IPS-NIHi7 (cell line): ENCODE measurements around the gene MAP3K5.
"Not testable (repeated sequence)": the region's sequence is repeated elsewhere in the genome, so short reads cannot be mapped to it uniquely, and the experiment has no call there.

Source experiments
- DNase-seq: peaks from one replicate; pipeline ENCODE4 v3.0.0; 2012; ENCODE audit warnings: mixed read lengths; ENCODE audit errors: extremely low spot score

The MAP3K5 gene

DNA sequence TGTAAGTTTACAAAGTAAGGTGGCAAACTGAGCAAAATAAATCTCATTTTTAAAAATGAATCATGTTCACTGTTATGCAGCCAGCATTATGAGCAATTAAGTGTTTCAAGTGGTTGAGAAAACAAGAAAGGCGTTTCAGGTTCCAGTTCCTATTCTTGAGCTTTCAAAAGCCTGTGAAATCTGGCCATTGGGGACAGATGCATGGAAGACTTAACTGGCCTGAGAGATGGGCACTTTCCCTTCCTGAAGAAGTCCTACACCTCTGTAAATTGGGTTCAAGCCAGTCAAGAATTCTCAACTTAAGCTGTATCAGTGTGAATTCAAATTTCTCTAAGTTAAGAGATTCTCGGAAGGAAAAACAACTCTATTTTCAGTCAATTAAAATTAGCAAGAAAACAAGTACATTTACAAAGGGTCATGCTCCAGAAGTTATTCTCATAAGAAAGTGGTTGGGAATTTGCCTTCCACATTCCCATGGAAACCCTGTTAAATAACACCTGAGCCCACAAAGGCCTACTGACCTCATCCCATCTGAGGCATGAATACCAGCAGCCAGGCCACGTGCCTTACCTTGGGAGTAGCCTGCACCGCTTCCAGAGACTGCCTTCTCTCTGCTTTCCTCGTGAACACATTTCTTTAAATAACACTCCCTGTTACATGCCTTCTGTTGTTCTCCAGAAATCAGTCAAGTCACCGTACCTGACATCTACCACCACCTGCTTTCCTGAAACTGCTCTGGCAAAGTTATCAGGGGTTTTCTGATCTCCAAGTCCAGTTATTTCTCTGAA, 19.4 kb downstream of the MAP3K5 start:
- DNase-seq: peak; percentile 51

DNA sequence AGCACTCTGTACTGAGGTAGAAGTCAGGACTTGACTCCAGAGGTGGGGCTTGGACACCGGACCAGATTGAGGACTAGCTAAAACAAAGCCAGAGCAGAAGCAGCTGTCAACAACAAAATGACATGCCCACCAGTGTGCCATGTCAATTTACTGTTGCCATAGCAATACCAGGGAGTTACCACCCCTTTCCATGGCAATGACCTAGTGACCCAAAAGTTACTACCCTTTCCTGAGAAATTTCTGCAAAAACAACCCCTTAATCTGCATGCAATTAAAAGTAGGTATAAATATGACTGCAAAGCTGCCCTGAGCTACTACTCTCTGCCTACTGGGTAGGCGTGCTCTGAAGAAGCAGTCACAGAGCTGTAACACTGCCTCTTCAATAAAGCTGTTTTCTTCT, 21.0 kb downstream of the MAP3K5 start:
- no peak for DNase-seq

DNA sequence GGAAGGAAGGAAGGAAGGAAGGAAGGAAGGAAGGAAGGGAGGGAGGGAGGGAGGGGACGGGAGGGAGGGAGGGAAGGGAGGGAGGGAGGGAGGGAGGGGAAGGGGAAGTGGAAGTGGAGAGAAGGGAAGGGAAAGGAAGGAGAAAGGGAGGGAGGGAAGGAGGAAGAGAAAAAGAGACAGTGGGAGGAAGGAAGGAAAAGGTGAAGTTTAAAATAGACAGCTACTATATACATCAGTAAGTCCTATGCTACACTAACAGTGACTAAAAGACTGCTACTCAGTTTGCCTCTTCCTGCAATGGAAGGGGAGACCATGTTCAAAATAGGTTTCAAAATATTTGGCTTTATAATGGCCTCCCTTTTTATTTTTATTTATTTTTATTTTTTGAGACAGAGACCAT, 22.5 kb downstream of the MAP3K5 start:
- no peak for DNase-seq

DNA sequence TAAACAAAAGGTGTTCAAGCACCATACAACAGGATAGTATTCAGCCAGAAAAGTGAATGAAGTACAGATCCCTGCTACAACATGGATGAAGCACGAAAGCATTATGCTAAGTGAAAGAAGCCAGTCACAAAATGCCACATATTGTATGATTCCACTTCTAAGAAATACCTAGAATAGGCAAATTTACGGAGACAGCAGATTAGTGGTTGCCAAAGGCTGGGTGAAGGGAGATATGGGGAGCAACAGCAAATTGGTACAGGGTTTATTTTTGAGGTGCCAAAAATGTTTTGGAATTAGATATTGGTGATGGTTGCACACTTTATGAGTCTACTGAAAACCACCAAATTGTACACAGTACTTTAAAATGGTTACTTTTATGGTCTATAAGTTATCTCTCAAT, 23.2 kb downstream of the MAP3K5 start:
- no peak for DNase-seq

DNA sequence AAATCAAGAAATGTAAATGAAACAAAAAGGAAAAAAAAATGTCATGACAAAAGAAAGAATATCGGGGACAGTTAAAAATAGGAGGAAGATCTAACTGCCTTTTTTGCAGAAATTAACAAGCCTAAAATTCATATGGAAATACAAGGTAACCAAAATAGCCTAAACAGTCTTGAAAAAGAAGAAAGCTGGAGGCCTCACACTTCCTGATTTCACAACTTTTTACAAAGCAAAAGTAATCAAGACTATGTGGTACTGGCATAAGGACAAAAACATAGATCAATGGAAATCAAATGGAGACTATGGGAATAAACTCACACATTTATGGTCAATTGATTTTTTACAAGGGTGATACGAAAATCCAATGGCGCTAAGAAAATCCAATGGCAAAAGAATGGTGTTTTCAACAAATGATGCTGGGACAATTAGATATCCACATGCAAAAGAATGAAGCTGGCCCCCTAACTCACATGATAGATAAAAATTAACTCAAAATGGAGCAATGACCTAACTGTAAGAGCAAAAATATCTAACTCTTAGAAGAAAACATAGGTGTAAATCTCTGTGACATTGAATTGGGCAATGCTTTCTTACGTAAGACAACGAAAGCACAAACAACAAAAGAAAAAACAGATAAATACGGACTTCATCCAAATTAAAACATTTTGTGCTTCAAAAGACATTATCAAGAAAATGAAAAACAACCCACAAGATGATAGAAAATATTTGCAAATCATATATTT, 24.5 kb downstream of the MAP3K5 start:
- DNase-seq: no peak

DNA sequence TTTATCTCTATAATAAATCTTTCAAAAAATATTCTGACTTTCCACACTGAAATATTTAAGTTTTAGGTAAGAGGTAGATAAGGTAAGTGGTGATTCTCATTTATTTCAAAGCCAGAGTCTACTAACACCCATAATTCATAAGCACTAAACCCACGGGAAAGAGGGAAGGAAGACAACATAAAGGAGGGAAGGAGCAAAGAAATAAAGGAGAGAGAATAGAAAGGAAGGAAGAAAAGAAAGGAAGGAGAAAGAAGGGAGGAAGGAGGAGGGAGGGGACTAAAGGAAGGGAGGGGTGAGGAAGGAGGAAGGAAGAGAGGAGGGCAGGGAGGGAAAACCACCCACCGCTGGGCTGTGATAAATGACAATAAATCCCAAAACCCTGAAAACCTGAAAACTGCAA, 25.2 kb downstream of the MAP3K5 start:
- DNase-seq: no peak

DNA sequence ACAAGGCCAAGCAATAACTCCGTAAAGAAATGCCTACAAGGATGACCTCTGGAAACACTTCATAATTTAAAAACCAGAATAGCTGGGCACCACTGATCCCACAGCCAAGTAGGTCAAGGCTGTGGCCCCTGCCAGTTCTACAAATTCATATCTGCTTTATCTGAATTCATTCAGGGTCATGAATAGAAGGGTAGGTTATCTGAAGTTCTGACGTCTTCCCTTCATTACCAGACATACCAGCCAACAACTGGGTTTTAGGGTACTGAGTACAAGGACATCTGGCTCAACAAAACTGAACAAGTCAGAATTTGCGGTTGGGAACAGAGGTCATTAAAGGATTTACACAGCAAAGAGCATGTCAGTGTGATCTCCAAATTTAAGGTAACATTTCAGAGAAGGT, 26.0 kb downstream of the MAP3K5 start:
- DNase-seq: no peak

DNA sequence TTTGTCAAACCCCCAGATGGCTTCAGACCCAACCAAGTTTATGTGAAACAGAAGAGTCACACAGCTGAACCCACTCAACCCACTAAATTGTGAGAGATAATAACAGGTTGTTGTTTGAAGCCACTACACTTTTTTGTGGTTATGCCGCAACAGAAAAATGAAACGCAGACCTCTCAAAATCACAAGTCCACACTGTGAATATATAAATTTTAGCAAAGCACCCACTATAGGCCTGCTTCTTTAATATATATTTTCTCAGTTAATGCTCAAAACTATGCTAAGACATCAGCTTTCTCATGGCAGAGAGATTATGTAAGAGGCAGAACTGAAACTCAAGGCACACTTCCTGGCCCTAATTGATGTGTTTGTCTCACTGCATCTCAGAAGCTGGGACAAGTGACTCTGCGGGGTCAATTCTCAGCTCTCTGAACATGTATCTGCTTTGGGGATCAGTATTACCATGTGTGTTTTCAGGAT, 27.7 kb downstream of the MAP3K5 start:
- no peak for DNase-seq

DNA sequence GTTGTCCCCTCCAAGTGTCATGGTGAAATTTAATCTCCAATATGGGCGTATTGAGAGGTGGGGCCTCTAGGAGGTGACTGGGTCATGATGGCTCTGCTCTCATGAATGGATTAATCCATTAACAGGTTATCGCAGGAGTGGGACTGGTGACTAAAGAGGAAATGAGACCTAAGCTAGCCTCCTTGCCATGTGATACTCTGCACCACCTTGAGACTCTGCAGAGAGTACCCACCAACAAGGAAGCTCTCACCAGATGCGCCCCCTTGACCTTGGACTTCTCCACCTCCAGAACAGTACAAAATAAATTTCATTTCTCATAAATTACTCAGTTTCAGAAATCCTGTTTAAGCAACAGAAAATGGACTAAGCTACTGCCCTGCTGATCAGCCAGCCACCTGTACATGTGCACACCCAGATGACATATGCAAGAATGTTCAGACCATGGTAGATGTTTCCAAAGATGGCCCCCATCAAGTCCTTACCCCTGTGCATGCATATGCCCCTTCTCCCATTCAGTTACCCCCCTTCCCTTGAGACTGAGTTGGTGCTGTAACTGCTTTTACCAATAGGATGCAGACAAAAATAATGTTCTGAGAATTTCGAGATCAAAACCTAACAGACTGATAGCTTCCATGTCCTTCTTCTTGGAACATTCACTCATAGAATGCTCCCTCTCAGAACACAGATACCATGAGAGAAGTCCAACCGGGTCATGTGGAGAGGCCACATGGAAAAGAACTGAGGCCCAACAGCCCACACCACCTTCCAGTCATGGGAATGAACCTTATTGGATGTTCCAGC, 28.4 kb downstream of the MAP3K5 start:
- DNase-seq: no peak

DNA sequence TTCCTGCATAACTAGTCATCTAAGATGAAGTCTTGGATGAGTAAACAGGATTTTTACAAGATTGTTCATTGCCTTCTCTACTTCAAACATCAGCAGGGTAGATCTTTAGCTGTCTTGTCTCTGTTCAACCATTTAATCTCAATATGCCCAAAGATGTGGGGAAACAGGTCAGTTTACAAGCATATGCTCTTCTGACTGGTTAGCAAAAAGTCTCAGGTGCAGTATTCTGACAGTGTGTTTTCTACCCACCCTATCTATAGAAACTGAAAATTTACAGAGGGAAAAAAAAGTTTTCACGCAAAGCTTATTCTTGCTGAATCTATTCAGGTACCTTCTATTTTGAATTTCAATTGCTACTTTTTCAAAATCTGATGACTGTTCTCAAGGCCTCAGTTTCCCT, 29.0 kb downstream of the MAP3K5 start:
- no peak for DNase-seq

DNA sequence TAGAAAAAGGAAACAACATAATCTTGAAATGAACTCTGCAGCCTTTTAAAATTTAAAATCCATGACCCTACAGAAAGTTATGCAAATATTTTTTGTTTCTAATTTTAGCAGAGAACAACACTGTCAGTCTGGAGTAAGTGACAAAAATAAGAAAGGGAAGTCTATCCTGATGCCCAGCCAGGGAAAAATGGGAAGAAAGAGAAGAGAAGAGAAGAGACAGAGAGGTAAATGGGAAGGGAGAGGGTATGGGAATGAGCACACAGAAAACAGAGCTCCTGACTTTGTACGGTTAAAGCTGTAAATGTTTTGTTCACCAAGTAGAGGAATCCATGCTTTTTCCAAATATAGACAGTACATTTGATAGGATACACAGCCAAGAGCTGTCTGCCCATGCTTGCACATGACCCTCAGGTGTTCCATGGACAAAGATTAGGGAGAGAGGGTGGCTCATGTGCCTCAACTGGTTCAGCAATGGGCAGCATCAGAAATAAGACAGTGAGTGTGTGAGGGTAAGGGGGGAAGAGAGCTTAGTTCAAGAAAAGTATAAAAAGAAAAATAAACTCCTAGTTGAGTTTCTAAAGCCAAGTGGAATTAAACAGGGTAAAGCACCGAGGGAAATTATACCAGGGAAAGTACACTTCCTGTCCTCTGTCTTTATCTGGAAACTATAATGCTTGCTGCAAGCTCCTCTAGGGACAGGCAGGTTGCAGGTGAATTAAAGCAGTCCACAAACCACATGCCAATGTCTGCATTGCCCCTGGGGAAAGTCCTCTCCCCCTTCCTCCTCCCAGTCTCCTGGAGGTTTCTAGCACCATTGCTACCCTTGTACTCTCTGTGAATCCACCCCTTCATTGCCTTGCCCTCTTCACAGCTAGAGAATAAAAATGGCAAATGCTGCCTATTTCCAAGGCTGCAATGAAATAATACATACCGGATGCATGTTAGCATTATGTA, 30.0 kb downstream of the MAP3K5 start:
- no peak for DNase-seq

DNA sequence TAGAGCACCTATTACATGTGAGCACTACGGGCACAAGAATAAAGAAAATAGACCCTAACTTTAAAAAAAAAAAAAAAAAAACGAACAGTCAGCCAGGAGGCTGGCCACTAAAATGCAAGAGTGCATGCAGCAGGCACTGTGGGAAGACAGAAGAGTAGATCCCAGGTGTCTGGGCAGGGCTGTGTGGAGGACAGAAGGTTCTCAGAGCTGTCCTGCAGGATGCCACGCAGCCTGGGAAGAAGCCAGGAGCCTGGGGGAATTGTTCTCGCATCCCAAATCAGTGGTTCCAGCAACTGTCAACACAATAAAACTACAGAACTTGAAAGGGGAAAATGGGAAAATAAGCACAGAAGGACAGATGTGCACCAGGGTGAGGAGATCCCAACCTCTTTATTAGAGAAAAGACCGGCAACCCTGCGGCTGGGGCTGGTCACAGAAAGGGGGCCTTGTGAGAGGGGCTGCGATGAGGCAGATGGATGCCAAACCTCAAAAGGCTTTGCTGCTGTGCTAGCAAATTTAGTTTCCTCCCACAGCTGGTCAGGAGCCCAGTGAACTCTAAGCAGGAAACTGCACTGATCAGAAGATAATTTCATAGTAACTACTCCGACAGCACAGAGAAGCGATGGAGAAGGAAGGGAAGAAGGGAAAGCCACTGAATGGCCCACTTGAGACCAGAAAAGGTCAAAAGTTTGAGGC, 30.9 kb downstream of the MAP3K5 start:
- no peak for DNase-seq

DNA sequence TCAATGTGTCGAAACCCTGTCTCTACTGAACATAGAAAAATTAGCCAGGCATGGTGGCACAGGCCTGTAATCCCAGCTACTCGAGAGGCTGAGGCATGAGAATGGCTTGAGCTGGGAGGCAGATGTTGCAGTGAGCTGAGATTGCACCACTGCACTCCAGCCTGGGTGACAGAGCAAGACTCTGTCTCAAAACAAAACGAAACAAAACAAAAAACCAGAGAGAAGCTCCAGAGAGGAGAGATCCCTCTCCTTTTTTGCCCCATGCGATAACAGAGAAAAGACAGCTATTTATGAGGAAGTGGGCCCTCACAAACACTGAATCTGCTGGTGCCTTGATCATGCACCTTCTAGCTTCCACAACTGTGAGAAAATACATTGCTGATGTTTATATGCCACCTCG, 31.5 kb downstream of the MAP3K5 start:
- not testable (repeated sequence) for DNase-seq

DNA sequence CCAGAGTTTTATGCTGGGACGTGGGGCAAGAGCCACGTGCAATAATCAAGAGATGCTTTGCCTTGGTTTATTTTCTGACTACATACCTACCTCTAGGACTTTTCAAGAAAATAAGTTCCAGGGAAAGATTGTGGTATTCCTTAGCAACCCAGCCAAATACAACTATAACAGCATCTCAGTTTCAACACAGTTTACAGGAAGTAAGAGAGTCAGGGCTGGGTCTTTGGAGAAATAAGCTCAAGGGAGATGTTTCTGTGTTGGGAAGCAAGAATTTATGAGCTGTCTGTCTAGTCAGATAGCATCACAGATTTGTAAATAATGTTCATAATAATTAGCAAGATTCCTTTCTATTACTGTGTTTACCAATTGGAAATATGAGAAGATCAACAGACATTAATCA, 35.1 kb downstream of the MAP3K5 start:
- no peak for DNase-seq

DNA sequence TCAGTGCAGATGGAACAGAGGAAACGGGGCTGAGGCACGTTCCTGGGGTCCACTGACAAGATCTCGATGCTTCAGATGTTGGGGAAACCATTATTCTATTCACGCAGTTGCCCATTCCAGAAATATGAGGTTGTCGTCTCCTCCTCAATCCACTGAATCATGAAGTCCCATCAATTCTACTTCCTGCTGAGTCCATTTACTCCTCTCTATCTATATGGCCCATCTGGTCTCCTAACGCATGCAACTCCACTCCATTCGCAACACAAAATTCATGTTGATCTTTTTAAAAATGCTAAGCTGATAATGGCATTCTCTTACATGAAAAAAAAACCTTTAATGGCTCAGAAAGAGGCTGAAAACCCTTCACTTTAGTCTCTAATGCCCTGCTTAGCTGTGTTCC, 37.5 kb downstream of the MAP3K5 start:
- DNase-seq: no peak

DNA sequence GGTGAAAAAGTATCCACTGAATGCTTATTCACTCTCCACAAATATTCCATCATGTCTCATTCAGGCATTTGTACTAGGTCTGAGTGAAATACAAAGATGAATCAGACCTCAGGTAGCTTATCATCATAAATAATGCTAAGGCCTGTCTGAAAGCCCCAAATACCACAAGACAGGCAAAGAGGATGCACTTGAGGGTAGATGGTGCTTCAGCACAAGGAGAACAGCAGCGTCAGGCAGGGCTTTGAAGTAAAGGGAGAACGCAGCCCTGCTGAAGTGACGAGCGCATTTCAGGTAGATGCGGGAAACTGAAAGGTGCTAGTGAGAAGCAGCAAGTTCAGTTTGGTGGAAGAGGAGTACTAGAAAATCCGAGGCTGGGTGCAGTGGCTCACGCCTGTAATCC, 38.7 kb downstream of the MAP3K5 start:
- no peak for DNase-seq

DNA sequence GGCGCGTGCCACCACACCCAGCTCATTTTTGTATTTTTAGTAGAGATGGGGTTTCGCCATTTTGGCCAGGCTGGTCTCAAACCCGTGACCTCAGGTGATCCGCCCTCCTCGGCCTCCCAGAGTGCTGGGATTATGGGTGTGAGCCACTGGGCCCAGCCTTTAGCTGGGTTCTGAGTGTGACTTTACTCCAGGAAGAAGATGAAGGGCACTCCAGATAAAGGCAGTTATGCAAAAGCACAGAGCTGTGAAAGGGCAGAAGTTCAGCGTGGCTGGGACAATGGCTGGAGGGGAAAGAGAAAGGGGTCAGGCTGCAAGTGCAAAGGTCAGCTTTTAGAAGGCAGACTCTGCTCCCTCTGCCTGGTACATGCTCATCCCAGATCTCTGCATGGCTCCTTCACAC, 39.7 kb downstream of the MAP3K5 start:
- DNase-seq: no peak

DNA sequence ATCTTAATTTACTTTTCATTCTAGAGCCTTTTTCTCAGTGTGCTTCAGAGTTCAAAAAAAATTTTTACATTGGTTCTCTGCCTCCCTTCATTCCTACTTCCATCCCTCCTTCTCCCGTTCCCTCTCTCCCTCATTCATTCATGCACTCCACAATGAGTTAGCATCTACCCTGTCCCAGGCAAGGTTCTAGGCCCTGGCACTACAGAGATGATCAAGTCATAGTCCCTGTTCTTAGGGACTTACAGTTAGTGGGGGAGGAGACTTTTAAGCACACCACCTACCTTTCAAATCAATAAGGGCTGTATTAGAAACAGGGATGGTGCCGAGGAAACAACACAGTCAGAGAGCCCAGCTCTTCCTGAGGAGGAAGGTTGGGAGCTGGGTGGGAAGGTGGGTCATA, 40.3 kb downstream of the MAP3K5 start:
- DNase-seq: no peak

DNA sequence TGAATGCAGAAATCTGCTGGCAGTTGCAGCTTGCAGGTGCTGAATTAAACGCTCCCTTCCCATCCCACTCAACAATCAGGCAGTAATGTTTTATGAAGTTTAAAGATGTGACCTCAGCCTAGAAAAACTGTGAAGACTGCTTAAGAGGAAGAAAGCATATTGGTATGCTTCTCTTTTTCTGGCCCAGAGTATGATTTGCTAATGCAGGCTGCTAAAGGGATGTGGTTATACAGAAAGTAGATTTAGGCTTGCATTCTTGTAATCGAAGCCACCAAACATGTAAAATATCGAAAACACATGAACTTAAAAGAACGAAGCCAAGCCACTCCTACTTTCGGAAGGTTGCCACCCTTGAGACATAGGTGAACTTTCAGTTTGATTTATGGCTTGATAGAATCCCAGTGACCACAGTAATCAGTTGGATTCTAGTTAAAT, 40.7 kb downstream of the MAP3K5 start:
- no peak for DNase-seq

DNA sequence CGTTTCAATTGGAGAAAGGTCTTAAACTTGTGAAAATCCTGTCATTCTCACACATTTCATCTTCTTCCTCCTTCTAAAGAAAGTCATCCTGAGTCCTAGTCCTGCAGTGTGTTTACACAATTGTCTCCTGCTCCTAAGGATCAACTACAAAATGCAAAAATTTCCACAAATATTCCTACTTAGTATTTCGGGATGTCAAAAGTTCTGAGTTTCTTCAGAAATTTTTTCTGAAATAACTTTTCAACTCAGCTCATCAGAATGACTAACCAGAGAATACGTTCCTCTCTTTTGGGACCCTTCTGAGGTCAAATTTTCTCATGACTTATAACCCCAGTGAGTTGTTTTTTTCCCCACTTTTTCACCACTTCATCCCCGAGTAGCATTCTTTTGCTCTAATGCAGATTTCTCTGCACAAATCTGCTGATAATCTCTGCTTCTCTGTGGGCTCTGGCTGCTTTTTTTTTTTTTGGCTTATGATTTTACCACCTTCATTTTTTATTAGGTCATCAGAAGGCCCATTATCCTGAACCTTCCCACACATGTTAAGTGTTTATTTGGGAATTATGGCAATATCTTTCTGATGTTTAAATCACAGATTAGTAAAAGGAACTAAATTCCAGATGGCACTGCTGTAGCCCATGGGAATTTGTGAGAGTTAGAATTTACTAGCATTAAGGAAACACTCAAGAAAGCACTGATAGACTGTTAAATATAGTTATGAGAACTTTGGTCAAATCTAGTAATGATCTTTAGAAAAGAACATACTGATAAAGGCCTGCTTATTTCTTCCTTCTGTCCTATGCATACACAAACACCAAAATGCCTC, 41.4 kb downstream of the MAP3K5 start:
- DNase-seq: no peak
